Measurements from ENCODE around the gene ODAD2.

ODAD2 gene

DNA sequence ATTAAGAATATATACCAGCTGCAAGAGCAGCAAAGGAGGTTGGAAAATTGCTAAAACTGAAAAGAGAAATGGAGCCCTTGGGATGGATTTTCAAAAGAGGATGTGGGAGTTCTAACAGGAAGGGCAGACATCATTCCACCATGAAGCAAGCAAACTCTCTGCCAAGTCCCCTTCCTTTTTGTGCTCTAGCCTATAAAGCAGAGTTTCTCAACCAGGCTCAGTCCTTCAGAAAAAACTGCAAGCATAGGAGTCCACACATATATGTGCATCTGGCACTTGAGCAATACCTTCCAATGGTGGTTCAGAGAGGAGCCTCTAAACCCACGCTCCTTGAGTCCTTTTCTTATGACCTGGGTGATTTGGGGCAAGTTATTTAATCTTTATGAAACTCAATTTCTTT is 154.7 kb downstream of the ODAD2 start:
- TF ChIP-seq, protein P1, sequence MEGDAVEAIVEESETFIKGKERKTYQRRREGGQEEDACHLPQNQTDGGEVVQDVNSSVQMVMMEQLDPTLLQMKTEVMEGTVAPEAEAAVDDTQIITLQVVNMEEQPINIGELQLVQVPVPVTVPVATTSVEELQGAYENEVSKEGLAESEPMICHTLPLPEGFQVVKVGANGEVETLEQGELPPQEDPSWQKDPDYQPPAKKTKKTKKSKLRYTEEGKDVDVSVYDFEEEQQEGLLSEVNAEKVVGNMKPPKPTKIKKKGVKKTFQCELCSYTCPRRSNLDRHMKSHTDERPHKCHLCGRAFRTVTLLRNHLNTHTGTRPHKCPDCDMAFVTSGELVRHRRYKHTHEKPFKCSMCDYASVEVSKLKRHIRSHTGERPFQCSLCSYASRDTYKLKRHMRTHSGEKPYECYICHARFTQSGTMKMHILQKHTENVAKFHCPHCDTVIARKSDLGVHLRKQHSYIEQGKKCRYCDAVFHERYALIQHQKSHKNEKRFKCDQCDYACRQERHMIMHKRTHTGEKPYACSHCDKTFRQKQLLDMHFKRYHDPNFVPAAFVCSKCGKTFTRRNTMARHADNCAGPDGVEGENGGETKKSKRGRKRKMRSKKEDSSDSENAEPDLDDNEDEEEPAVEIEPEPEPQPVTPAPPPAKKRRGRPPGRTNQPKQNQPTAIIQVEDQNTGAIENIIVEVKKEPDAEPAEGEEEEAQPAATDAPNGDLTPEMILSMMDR (conservative IDR thresholded peaks at IDR 0.05; ENCODE audit: low read length) = no peak
- DNase-seq (ENCODE audit: low read depth) = no peak
- H3K4me3 ChIP-seq (ENCODE audit: low read length) = no peak overlapping the region

DNA sequence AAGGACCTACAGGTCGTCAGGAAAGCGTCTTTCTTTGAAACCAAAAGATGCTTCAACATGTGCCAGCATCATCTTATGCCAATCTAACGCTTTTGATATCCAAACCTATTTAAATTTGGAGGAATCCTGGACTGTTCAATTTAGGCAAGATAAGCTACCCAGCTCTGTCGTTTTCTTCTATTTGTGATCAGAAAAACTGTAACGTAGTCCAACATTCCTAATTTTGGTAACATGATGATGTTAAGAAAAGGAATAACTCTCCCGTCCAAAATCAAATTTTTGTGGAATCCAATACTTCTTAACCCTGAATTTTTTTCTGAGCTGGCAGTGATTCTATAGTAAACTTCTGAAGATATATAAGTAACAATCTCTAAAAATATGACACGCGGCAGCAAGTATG is 160.0 kb downstream of the ODAD2 start:
- H3K4me3 ChIP-seq (ENCODE audit: low read length) = no peak overlapping the region
- TF ChIP-seq, protein P1 (conservative IDR thresholded peaks at IDR 0.05; ENCODE audit: low read length) = no peak
- DNase-seq (ENCODE audit: low read depth) = no peak

DNA sequence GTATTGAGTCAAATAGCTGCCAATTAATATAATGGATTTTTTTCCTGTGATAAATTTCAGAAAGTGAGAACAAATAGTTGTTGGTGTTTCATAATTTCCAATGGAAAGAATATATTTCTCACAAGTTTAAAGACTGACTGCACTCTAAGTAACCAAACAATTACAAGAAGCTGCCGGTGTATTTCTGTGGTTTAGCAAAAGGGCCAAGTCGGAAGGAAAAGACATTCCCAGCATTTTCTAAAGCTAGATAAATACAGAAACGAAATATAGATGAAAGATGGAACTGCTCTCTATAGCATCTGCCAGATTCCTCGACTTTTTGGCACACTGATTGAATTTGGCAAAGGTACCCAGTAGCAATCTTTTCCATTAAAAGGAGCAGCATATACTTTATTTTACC is 160.5 kb downstream of the ODAD2 start:
- TF ChIP-seq, protein P1 (conservative IDR thresholded peaks at IDR 0.05; ENCODE audit: low read length) = no peak
- H3K4me3 ChIP-seq (ENCODE audit: low read length) = no peak overlapping the region
- peak; percentile 80 for DNase-seq (ENCODE audit: low read depth)

DNA sequence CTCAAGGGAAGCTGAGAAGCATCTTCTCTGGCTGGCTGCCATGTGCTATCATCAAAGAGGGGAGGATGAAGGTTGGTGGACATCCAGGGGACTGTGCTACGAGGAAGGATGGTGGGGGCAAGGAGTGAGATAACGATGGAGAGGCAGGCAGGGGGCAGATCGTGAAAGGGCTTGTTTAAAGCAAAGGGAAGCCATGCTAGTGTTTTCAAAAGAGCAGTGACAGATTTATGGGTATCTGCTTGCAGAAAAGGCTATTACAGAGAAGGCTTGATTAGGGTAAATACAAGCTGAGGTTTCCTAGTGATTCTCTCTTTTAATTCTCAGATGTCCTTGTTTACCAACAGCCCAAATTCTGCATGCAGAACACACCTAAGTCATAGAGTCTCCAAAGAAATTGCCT is 164.4 kb downstream of the ODAD2 start:
- DNase-seq (ENCODE audit: low read depth) = no peak
- TF ChIP-seq, protein P1 (conservative IDR thresholded peaks at IDR 0.05; ENCODE audit: low read length) = no peak

DNA sequence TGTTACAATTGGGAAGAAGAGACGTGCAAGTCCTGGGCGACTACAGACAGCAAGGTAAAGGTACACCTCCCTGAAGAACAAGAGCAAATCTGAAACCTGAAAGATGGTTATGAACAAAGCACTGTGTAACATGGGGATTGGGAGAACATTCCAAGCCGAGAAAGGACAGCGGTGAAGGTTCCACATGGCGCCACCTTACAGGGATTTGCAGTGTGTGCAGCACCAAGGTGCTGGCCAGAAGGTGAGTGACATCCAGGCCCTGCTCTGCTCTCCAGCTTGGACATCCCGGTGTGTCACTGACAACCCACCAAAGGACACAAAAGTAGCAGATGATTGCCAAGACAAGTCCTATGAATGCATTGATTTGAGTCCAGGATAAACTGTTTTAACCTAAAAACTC is 165.1 kb downstream of the ODAD2 start:
- no peak for DNase-seq (ENCODE audit: low read depth)
- TF ChIP-seq, protein P1 (conservative IDR thresholded peaks at IDR 0.05; ENCODE audit: low read length) = no peak
- no peak overlapping the region for H3K4me3 ChIP-seq (ENCODE audit: low read length)

More for the DNA sequence above, 164.4 kb downstream of the ODAD2 start:
- no peak overlapping the region for H3K4me3 ChIP-seq (ENCODE audit: low read length)

DNA sequence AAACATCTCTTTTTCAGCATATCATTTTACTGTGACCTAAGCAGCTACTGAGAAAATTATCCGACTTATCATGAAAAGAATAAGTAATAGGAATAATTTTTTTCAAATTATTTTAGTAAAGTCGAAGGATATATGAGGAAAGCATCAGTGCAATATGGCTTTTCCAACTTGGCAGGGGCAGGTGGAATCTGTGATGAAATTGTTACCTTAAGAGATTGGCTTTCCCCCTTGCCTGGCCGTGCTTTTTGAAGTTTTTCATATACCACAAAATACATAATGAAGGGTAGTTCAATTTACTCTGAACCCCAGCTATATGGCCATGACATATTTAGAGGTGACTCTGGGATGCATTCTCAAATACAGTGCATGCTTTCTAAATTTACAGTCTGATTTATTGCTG is 166.1 kb downstream of the ODAD2 start:
- TF ChIP-seq, protein P1 (conservative IDR thresholded peaks at IDR 0.05; ENCODE audit: low read length) = no peak
- no peak for DNase-seq (ENCODE audit: low read depth)
- no peak overlapping the region for H3K4me3 ChIP-seq (ENCODE audit: low read length)

DNA sequence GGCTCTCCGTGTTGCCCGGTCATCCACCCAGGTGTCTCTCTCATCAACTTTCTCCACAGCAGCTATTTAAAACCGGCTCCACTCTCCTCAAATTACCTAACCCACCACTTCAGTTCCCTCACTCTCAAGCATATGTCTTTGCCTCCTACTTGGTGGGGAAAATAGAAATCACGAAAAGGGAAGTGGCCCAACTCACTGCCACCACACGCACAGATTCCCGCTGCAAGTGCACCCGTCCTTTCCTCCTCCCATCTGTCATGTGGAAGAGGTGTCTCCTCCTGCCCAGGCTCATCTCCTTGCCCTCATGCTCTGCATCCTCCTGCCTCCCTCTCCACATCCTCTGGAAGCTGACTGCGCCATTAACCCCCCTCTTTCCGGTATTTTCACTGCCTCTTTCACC is 172.5 kb downstream of the ODAD2 start:
- TF ChIP-seq, protein P1 (conservative IDR thresholded peaks at IDR 0.05; ENCODE audit: low read length) = no peak
- H3K4me3 ChIP-seq (ENCODE audit: low read length) = no peak overlapping the region
- no peak for DNase-seq (ENCODE audit: low read depth)
